HG02678 (cell line): ENCODE data around the gene HNF1B.
"Not testable (repeated sequence)": the region's sequence is repeated elsewhere in the genome, so short reads cannot be mapped to it uniquely, and the experiment has no call there.

Experiments used
- ATAC-seq: cut with Tn5 transposase; IDR thresholded peaks from one replicate; pipeline ENCODE4 v1.9.1; 2021; ENCODE audit warnings: mild to moderate bottlenecking, moderate library complexity; ENCODE audit not compliant: unreplicated experiment

The HNF1B gene

DNA sequence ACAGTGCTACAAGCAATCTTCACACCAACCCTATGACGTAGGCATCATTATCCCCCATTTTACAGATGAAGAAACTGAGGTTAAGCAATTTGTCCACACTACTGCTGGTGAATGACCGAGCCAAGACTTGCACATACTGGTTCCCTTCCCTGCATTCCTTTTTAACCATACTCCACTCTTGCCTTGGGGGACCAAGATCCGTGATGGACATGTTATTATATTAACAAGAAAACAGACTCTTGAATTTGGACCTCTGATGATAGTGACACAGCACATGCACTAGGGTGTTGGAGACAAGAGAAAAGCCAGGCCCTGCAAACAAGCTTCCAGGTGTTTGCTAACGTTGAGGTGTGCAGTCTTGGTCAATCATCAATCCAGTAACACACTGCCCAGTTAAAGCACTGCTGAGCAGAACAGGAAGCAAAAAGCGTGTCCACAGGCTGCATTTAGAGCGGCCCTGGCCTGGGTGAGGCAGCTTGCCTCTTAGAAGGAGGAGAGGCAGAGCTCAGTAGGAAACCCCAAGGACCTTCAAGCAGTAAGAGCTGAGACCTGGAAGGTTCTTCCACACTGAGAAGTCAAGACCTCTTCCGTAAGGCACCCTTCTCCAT is 36.7 kb downstream of the HNF1B start:
- no peak for ATAC-seq

DNA sequence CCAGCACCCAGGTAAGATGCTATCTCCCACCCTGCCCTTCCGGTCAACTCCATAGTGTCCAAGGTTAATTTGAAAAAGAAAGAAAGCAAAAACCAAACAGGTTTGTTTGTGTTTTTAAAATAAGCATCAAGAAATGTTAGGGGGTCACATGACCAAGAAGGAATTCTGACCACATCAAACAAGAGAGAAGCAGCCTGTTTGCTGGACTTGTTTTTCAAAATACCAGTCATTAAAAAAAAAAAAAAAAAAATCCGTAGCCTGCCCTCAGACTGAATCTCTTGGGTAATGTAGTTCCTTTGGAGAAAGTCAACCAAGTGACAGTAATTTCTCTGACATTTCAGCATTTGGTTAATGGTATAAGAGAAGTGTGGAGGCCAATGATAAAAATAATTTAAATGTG is 38.4 kb downstream of the HNF1B start:
- no peak for ATAC-seq

DNA sequence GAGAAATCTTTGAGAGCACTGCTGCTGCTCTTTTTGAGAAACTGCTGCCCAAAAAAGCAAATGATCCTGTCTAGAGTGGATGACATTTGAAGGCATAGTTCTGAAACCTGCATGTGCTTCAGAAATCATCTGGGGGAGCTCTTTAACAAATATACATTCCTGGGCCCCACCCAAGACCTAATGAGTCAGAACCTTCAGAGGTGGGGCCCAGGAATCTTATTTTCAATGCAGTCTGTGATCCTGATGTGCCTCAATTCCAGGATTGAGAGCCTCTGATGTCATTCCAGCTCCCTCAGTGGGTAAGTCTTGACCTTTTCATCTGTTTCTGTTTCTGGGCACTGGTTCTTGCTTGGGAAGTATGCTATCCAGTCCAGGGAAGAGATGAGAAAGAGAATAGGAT is 42.3 kb downstream of the HNF1B start:
- no peak for ATAC-seq

DNA sequence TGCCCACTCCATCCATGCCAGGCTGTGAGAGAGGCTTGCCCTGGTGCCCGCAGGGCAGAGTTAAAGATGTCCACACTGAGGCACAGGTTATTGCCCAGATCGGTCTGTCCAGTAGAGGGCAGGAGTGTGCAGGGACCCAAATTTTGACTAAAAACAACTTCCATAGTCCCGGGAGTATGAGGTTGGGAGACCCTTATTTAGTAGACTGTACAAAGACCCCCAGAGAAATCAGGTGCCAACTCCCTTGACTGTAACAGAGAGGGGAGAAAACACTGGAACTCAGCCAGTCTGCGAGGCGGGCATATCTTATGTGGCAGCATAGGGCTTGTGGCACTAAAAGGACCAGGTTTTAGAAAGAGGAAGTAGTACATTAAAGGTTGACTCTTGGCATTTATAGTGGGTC is 43.4 kb downstream of the HNF1B start:
- no peak for ATAC-seq

DNA sequence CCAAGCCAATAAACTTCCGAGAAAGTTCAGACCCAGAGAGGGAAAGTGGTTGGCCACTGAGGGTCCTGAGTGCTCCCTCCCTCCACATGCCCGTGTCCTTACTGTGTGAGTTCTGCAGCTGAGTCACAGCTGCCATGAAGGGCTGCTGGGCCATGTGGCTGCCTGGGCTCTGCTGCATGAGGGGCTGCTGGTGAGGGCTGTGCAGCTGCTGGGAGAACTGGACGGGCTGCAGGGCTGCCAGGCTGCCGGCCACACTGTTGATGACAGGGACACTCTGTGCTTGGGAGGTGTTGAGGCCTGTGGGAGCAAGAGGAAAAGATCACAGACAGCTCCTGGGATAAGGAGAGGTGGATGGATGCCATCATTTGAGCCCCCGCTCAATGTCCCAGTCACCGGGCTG is 44.0 kb downstream of the HNF1B start:
- ATAC-seq: no peak

DNA sequence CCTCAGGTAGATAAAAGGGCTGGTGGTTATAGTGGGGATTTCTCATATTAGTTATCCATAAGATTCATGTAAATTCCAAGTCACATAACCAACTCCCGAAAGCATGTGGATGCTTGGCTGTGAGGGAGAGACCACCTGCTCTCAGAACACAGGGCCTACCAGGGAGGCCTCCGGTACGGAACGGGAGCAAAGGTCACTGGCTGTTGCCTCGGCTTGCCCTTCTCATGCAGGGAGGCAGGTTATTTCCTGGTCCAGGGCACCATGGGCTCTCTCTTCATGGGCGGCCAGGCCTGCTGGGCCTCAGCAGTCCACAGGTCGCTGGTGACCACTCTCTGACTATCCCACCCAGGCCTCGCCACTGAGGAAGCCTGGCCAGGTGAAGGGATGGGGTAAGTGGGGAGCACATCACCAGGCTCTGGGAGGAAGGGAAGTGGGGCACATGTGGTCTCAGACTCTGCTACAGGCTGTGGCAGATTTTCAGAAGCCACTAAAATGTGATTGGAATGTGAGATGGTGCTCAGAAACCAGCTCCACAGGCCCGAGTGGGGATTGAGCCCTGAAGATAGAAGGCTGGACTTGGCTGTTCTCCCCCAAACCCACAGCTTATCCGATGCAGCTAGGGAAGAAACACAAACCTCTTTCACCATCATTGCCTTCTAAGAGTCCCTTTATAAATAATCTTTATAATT is 45.4 kb downstream of the HNF1B start:
- ATAC-seq: no peak

DNA sequence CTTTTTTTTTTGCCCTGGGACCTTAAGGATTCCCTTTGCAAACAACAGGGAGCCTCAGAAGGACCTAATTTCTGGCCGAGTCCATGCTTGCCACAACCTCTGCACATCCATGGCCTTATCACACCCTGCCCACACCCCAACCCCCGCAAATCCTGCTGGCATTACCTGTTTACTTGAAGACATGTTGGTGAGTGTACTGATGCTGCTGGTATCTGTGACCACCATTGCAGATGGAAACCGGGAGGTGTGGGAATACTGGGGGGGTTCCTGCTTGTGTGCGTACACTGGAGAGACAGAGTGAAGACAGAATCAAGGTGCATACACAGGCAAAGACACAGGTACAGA is 46.0 kb downstream of the HNF1B start:
- no peak for ATAC-seq

DNA sequence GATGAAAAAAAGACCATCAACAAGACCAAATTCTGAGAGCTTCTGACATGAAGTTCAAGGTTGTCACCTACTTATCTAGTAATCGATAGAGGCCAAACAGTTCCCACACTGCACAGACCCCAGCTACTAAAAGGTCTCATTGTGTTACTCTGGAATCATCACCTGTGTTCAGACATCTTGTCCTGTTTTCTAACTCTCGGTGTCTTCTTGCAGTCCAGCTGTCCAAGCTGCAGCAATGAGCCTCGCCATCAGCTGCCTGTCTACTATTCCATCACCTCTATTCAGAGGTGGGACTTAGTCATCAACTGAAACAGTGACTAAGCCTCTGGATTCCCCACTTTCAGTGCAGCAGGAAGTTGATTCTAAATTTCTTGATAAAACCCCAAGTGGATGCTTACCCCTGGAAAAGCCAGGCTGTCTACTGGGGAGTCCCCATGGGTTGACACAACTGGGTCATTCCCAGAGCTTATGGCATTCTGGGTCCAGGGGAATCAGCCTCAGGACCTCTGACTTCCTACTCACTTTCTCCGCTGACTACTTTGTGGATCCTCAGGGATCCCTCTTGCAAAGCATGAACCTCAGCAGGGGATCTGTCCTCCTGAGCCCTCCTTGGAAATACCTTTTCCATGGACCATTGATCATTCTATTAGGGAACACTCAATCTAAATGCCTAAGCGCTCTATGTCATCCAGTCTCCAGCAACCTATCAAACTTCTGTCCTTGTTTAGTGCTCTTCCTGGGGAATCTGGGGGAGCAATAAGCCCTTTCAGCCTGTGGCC is 46.5 kb downstream of the HNF1B start:
- no peak for ATAC-seq

DNA sequence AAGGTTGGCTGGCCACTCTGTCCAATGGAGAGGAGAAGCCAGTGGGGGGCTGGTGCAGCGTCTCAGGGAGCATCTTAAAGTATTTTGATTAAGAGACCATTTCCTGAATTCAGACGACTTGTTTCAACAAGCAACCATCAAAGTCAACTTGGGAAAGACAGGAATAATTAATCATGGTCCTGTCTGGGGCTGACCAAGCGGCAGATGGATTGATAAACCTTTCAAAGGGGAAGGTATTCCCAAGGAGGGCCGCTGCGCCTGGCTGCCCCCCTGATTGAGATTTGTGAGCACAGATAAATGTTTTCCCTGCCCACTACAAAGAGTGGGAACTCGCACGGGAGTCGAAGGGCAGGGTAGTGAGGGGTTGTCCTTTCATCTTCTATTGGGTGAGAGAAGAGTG is 47.5 kb downstream of the HNF1B start:
- ATAC-seq: no peak

DNA sequence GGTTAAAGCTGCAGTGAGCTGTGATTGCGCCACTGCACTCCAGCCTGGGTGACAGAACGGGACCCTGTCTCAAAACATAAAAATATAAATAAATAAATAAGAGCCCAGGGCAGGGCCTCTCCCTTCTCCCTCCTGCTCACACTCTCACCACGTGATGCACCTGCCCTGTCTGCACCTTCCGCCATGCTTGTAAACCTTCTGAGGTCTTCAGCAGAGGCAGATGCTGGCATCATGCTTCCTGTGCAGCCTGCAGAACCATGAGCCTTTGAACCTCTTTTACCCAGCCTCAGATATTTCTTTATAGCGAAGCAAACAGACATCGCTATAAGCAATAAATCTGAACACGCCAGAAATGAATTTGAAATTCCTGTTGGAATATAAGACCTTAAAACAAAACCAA is 48.5 kb downstream of the HNF1B start:
- no peak for ATAC-seq

DNA sequence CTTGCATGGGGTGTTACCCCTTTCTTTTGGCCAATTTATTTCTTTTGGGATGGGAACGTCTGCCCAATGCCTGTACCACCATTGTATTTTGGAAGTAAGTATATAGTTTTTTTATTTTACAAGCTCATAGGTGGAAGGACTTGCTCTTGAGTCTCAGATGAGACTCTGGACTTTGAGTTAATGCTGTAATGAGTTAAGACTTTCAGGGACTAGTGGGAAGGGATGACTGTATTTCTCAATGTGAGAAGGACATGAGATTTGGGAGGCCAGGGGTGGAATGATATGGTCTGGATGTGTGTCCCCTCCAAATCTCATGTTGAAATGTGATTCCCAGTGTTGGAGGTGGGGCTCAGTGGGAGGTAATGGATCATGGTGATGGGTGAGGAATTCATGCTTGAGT is 49.1 kb downstream of the HNF1B start:
- no peak for ATAC-seq

DNA sequence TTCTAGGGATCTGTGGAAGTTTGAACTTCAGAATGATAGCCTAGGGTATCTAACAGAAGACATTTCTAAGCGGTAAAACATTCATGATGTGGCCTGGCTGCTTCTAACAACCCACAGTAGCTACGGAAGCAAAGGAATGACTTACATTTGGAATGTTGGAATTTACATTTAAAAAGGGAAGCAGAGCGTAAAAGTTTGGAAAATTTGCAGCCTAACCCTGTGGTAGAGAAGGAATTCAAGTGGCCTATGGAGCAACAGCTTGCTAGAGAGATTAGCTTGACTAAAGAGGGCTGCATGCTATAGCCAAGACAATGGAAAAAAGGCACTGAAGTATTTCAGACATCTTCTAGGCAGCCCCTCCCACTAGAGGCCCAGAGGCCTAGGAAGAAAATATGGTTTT is 50.1 kb downstream of the HNF1B start:
- no peak for ATAC-seq

DNA sequence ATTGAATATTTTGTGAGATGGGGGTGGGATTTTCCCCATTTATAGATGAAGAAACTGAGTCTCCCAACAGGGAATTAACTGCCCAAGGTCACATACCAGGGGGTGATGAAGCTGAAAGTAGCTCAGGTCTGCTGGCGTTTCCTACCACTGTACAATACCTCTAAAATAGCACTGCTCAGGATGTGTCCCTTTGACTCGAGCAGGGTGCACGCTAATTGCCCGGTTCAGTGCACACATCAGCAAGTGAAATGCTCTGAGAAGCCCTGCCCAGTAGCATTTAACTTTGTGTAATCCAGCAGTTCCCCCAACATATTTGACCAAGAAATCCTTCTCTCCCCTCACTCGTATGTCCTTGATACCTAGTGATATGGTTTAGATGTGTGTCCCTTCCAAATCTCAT is 51.5 kb downstream of the HNF1B start:
- ATAC-seq: no peak

DNA sequence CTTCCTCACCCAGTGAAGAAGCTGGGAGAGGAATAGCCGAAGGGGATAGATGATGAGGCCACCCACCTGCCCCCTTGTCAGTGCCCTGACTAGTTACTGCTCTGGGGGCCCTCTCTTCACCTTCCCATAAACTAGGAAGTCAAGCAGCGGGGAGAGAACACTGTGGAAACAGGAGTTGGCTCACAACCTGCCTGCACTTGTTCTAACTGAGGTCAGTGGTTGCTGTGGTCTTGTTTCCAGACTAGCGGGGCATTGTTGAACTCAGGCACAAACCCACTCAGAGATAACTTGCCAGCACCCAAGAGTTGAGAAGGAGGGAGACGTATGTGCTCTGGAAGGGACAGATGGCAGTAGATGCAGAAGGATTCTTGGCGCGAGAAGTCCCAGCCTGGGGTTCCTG is 53.1 kb downstream of the HNF1B start:
- no peak for ATAC-seq

DNA sequence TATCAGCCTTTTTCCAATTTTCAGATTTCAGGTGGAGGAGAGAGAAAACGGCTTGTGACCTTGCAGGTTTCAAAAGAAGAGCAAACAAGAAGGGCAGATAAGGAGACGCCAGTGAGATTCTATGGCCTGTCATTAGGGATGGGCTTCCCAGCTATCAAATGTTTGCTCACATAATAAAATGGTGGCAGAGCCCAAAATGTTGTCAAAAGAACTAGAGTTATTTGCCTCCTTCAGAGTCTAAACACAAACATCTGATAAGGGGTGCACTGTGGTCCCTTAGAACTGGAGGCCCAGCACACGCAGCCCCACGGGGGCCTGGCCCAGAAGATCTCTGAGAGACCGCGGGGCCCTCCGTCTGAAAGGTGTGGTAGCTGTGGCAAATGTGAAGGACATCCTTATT is 55.5 kb downstream of the HNF1B start:
- no peak for ATAC-seq

DNA sequence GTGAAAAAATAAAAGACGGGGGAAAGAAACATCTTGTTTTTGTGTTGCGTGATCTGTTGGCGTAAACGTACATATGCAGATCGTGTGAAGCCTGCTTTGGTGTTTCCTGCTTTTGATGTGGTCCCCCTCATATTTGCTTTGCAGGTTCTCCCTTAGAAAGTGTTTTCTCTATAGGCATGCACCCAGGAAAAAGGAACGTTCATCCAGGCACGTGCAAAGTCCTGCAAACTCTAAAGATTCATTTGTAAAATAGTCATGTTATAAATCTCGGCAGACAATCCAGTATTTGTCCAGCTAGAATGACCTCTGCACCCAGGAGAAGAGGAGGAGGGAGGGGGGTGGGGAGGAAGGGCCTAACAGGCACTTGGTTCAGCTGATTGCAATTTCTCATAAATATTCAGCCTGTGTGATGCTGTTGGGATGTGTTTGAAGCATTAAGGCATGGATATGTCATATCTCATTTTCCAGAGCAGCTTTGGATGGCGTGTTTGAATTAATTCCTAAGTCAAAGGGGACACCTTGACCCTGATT is 61.3 kb downstream of the HNF1B start:
- ATAC-seq: no peak

DNA sequence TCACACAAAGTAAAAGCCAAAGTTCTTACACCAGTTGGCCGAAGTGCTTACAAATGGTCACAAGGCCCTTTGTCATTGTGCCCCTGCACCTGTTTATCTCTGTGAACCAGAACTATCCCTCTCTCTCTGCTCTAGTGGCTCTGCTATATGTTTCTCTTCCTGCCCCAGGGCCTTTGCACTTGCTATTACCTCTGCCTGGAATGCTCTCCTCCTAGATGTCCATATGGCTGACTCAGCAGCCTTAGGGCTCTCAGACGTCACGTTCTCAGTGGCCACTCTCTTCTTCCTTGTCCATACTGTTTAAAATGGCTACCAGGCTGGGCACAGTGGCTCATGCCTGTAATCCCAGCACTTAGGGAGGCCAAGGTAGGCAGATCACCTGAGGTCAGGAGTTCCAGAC is 62.9 kb downstream of the HNF1B start:
- ATAC-seq: no peak

DNA sequence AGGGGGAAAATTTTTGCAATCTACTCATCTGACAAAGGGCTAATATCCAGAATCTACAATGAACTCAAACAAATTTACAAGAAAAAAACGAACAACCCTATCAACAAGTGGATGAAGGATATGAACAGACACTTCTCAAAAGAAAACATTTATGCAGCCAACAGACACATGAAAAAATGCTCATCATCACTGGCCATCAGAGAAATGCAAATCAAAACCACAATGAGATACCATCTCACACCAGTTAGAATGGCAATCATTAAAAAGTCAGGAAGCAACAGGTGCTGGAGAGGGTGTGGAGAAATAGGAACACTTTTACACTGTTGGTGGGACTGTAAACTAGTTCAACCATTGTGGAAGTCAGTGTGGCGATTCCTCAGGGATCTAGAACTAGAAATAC is 64.9 kb downstream of the HNF1B start:
- ATAC-seq: not testable (repeated sequence)

DNA sequence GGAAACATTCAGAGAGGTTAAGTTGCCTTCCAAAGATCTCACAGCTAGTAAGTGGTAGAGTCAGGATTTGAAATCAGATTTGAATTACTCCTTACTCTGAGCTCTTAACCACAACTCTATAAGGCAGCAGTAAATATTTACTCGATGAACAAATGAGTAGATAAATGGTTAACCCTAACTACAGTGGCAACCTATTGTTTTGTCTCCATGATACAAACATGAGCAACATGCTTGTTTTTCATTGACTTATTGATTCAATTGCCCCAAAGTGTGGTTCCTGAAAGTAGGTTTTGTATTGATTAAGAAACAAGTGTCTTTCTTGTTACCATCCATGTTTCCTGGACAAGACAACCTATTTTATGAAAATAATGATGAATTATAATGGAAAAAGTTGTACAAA is 66.8 kb downstream of the HNF1B start:
- ATAC-seq: no peak

DNA sequence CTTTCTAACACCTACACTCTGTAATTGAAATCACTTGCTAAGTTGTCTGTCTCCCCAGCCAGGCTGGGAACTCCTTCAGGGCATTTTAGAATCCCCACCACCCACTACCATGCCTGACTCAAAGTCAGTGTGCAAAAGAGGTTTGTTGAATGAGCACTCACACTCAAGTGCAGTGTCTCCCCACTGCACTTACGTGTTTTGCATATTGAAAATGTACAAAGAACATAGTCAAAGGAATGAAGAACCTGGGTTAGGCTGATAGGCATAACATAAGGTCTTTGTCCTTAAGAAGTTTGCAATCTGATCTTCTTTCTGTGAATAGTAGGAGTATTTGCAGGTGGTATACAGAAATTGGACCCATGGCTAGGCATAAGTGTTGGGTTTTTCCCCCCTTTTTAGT is 67.8 kb downstream of the HNF1B start:
- ATAC-seq: no peak

DNA sequence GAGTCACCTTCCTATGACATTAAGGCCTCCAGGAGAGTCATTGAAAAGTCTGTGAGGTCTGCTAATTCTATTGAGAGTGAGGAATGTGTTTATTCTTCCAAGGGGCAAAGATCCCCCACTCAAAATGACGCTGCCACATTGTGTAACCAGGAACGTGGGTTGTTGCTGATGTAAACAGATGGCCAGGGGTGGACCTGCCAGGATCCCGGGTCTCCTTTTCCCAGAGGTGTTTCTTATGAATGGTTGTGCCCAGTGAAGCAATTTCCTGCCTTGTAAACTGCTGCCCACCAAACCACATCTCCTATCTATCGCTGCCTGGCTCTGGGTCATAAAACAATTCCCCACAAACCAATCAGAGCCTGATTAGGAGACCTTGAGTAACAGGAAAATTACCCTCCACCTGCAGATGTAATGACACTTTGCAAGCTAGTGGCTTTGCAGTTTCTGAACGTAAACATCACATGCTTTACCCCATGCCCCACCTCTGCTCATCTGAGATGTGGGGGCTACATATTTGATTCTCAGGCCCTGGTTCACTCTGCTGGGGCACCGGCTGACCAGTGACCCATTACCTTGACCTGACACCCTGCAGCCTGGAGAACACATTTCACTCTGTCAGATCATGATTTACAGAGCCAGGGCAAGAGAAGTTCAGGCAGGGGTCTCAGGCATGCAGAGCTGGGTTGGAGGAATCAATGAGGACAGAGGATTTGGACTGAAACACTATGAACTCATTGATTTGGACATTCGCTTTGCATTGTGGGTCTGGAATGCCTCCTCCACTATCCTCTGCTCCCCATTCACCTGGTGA is 68.5 kb downstream of the HNF1B start:
- no peak for ATAC-seq
